ENCODE data around the gene TRA2A. TPM values are rescaled to one million over a fixed set of nuclear protein-coding genes. Genes with fewer than 3 reads are reported as not detected.
"Not testable (repeated sequence)": the region's sequence is repeated elsewhere in the genome, so short reads cannot be mapped to it uniquely, and the experiment has no call there.

Gene TRA2A
- total RNA-seq, 5 donors from 2014 or later (not counting 1 experiment from before 2014, with no cell fraction given): 105 to 246 (median 119) TPM

DNA sequence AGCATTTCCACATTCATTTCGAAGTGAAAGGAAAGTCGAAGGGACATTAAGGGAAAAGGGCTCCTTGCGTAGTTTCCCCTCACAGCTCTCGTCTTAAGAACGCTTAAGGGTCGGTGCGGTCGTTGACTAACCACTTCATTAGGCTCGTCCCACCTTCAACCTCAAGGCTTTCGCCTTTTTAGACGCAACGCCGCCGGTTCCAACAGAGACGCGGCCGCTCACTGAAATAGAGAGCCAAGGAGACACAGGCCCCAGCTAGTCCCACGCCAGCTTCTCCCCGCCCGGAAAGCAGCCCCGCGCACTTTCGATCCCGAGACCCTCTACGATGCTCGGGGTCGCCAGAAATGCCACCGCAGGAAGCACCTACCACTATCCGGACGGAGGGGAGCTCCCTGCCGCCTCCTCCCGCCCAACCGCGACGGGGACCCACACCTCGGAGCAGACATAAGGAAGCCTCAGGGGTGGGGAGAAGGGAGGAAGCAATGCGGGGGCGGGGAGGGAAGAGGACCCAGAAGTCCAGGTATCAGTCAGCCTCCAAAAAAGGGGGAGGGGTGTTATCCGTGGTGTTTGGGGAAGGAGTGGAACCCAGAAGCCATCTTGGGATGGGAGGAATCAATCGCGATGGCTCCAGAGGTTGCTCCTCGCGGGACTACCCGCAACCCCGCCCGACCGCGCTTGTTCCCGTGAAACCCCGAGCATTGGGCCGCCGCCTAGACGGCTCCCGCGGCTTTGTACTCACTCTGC lies 559 bp downstream of the TRA2A start:
- Mint-ChIP-seq H3K4me1 (peaks cover 51 to 58% (median 54%) of the 10 kb centered on the region in 3 donors), H3K9me3 (no peaks in the 10 kb centered on the region), H3K36me3 (peaks cover 4% of the 10 kb centered on the region), H3K27ac (peak overlapping the region; percentile 100), H3K4me3 (peak overlapping the region; percentile 99 to 100 (median 99)), H3K27me3 (no peaks in the 10 kb centered on the region)
- CTCF ChIA-PET: interaction anchor here (0.6 to 1.4 kb wide), 5 partner anchors 9 to 258 kb away, joined by 3 to 10 read pairs (median 4); no protein-coding TSS in a partner anchor
- H3K9me3 ChIP-seq: no peaks in the 10 kb centered on the region
- peak overlapping the region; percentile 99 to 100 for H3K4me3 ChIP-seq (ENCODE audit: control insufficient read depth in 1 of 2, extremely low read depth in 1 of 2, low read length in 1 of 2)
- peak overlapping the region; percentile 99 for H3K27ac ChIP-seq (ENCODE audit: low read length)
- DNase-seq: peak in 32 of 35 experiments; percentile 2 to 67 (median 28)
- H3K4me1 ChIP-seq (ENCODE audit: control insufficient read depth in 1 of 2, extremely low read depth in 1 of 2, insufficient read depth in 2 of 2, low read length in 2 of 2): peaks cover 28 to 31% of the 10 kb centered on the region in 2 experiments
- H3K27me3 ChIP-seq (replicated peaks in 1 of 2; ENCODE audit: control insufficient read depth in 2 of 2, extremely low read depth in 1 of 2, insufficient read depth in 2 of 2, low read length in 1 of 2): no peaks in the 10 kb centered on the region
- WGBS (ENCODE audit: insufficient coverage): under 1% methylated on average over 38 of the region's 55 CpGs
- ATAC-seq (replicated peaks in 1 of 4): peak; percentile 40 to 51 (median 47)
- POLR2A ChIA-PET: interaction anchor here in 1 of 2 donors (0.6 to 1.3 kb wide), 7 partner anchors 8 to 1370 kb away, joined by 3 to 9 read pairs (median 3); no protein-coding TSS in a partner anchor
- no peaks in the 10 kb centered on the region for H3K36me3 ChIP-seq (ENCODE audit: control insufficient read depth in 2 of 2, extremely low read depth in 1 of 2, insufficient read depth in 1 of 2, low read length in 1 of 2)

DNA sequence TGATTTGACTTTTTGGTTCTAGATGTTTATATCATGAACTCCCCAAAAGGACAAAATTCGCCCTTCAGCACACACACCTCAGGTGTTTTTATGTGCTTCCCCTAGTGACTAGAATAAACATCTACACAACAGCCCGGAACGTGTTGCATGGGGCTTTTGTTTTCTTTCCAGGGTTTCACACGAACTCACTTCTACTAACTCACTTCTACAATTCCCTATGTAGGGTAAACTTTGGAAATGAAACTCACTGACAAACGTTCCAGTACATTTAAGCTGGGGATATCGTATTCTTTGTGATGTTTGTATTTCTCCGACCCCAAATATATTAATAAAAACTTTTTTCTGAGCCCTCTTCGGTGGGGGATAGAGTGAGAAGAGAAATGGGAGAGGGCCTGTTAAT lies 1.4 kb downstream of the TRA2A start:
- DNase-seq: peak in 30 of 35 experiments; percentile 16 to 73 (median 36)
- Histone ChIP-seq H3K9me3 (no peaks in the 10 kb centered on the region), H3K36me3 (ENCODE audit: control insufficient read depth in 2 of 2, extremely low read depth in 1 of 2, insufficient read depth in 1 of 2, low read length in 1 of 2) (no peaks in the 10 kb centered on the region), H3K27me3 (replicated peaks in 1 of 2; ENCODE audit: control insufficient read depth in 2 of 2, extremely low read depth in 1 of 2, insufficient read depth in 2 of 2, low read length in 1 of 2) (no peaks in the 10 kb centered on the region), H3K27ac (ENCODE audit: low read length) (peak overlapping the region; percentile 99), H3K4me1 (ENCODE audit: control insufficient read depth in 1 of 2, extremely low read depth in 1 of 2, insufficient read depth in 2 of 2, low read length in 2 of 2) (peaks cover 32 to 34% of the 10 kb centered on the region in 2 experiments), H3K4me3 (ENCODE audit: control insufficient read depth in 1 of 2, extremely low read depth in 1 of 2, low read length in 1 of 2) (peak overlapping the region; percentile 99 to 100)
- Mint-ChIP-seq H3K27ac (peak overlapping the region; percentile 100), H3K36me3 (peaks cover 4% of the 10 kb centered on the region), H3K9me3 (no peaks in the 10 kb centered on the region), H3K27me3 (no peaks in the 10 kb centered on the region), H3K4me3 (peak overlapping the region; percentile 99 to 100 (median 99)), H3K4me1 (peaks cover 57 to 65% (median 63%) of the 10 kb centered on the region in 3 donors)
- ChIA-PET CTCF (interaction anchor here (0.6 to 1.4 kb wide), 6 partner anchors 9 to 258 kb away, joined by 3 to 10 read pairs (median 4); no protein-coding TSS in a partner anchor), POLR2A (interaction anchor here (0.6 to 1.3 kb wide), 9 partner anchors 9 to 1371 kb away, joined by 3 to 9 read pairs (median 5); no protein-coding TSS in a partner anchor)
- peak in 1 of 4 experiments; percentile 49 for ATAC-seq (replicated peaks in 1 of 4)
- WGBS (ENCODE audit: insufficient coverage): no CpG with 5 or more reads among the region's 8 CpGs

DNA sequence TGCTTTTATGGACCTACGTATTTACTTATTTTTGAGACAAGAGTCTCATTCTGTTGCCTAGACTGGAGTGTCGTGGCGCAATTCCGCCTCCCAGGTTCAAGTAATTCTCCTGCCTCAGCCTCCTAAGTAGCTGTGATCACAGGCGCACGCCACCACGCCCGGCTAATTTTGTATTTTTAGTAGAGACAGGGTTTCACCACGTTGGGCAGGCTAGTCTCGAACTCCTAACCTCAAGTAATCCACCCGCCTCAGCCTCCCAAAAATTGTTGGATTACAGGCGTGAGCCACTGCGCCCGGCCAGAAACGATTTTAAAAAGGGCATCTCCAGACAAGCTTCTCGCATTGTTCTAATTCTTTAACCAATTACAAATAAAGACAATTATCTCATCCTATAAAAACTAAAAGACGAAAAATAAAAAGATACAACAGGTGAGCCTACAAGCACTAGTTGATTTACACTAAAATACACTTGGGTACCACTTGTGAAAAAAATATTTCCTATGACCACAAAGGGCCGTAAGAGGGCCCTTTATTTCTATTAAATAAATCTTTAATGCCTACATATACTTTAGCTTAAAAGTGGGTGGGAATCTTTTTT lies 2.4 kb downstream of the TRA2A start:
- H3K36me3 Mint-ChIP-seq: peaks cover 4% of the 10 kb centered on the region
- ATAC-seq (replicated peaks in 1 of 4) (no peak), DNase-seq (no peak)
- WGBS (ENCODE audit: insufficient coverage): 84% methylated on average over 7 of the region's 18 CpGs
- CTCF ChIA-PET: interaction anchor here (0.6 to 0.8 kb wide), 2 partner anchors 17 to 256 kb away, joined by 3 read pairs; no protein-coding TSS in a partner anchor
- POLR2A ChIA-PET: interaction anchor here (0.7 to 1.6 kb wide), 6 partner anchors 8 to 228 kb away, joined by 3 to 5 read pairs (median 3); no protein-coding TSS in a partner anchor
- Histone ChIP-seq H3K9me3 (no peaks in the 10 kb centered on the region), H3K4me3 (ENCODE audit: control insufficient read depth in 1 of 2, extremely low read depth in 1 of 2, low read length in 1 of 2) (peak overlapping the region in 1 of 2 donors; percentile 38), H3K27me3 (replicated peaks in 1 of 2; ENCODE audit: control insufficient read depth in 2 of 2, extremely low read depth in 1 of 2, insufficient read depth in 2 of 2, low read length in 1 of 2) (no peaks in the 10 kb centered on the region), H3K27ac (ENCODE audit: low read length) (peak overlapping the region; percentile 99), H3K36me3 (ENCODE audit: control insufficient read depth in 2 of 2, extremely low read depth in 1 of 2, insufficient read depth in 1 of 2, low read length in 1 of 2) (no peaks in the 10 kb centered on the region), H3K4me1 (ENCODE audit: control insufficient read depth in 1 of 2, extremely low read depth in 1 of 2, insufficient read depth in 2 of 2, low read length in 2 of 2) (peaks cover 39 to 42% of the 10 kb centered on the region in 2 experiments)
- H3K27ac Mint-ChIP-seq: peak overlapping the region; percentile 27 to 34
- H3K27me3 Mint-ChIP-seq: no peaks in the 10 kb centered on the region
- H3K4me1 Mint-ChIP-seq: peaks cover 67 to 75% (median 73%) of the 10 kb centered on the region in 3 donors
- no peaks in the 10 kb centered on the region for H3K9me3 Mint-ChIP-seq
- peak overlapping the region; percentile 99 to 100 (median 99) for H3K4me3 Mint-ChIP-seq

DNA sequence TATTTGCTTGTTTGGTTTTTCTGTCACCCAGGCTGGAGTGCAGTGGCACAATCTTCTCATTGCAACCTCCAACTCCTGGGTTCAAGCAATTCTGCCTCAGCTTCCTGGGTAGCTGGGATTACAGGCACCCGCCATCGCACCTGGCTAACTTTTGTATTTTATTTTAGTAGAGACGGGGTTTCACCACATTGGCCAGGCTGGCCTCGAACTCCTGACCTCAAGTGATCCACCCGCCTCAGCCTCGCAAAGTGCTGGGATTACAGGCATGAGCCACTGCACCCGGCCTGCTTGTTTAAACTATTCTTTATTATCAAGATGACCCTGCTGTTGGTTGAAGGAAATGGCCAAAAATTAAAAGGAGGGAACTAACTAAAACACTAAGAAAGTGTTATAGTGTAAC lies 6.2 kb downstream of the TRA2A start:
- Mint-ChIP-seq H3K36me3 (peaks cover 24% of the 10 kb centered on the region), H3K4me3 (peak overlapping the region in 1 of 3 donors; percentile 66), H3K4me1 (peaks cover 88 to 98% (median 91%) of the 10 kb centered on the region in 3 donors)
- peaks cover 36 to 50% of the 10 kb centered on the region in 2 experiments for H3K4me1 ChIP-seq (ENCODE audit: control insufficient read depth in 1 of 2, extremely low read depth in 1 of 2, insufficient read depth in 2 of 2, low read length in 2 of 2)
- H3K27ac ChIP-seq (ENCODE audit: low read length); H3K4me3 ChIP-seq (ENCODE audit: control insufficient read depth in 1 of 2, extremely low read depth in 1 of 2, low read length in 1 of 2); DNase-seq; H3K27me3 ChIP-seq (replicated peaks in 1 of 2; ENCODE audit: control insufficient read depth in 2 of 2, extremely low read depth in 1 of 2, insufficient read depth in 2 of 2, low read length in 1 of 2); H3K9me3 Mint-ChIP-seq; H3K27ac Mint-ChIP-seq; ATAC-seq (replicated peaks in 1 of 4); H3K9me3 ChIP-seq; H3K27me3 Mint-ChIP-seq; CTCF ChIA-PET: not testable (repeated sequence)
- peaks cover 0 to 14% of the 10 kb centered on the region in 2 donors for H3K36me3 ChIP-seq (ENCODE audit: control insufficient read depth in 2 of 2, extremely low read depth in 1 of 2, insufficient read depth in 1 of 2, low read length in 1 of 2)
- POLR2A ChIA-PET: interaction anchor here in 1 of 2 donors (1.0 kb wide), 1 partner anchor 14 kb away, joined by 16 read pairs; no protein-coding TSS in a partner anchor
- 87% methylated on average over 3 of the region's 7 CpGs for WGBS (ENCODE audit: insufficient coverage)

DNA sequence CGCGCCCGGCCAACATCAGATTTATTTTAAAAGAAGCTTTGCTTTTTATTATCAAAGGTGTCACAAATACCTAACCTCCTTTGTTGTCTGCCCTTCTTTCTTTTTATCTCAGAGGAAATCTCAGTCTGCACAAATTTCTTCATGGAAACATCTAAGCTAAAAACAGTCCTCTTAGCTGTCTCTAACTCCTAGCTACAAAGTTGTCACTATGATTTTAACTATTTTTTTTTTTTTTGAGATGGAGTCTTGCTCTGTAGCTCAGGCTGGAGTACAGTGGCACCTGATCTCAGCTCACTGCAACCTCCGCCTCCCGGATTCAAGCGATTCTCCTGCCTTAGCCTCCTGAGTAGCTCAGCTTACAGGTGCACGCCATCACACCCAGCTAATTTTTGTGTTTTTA lies 7.3 kb downstream of the TRA2A start:
- Mint-ChIP-seq H3K27ac (peak overlapping the region; percentile 64 to 78), H3K4me1 (peaks cover 79 to 86% (median 81%) of the 10 kb centered on the region in 3 donors), H3K4me3 (peak overlapping the region; percentile 32 to 66 (median 52)), H3K27me3 (no peaks in the 10 kb centered on the region), H3K36me3 (peaks cover 21% of the 10 kb centered on the region), H3K9me3 (no peaks in the 10 kb centered on the region)
- CTCF ChIA-PET: interaction anchor here (0.6 to 2.8 kb wide), 12 partner anchors 11 to 679 kb away, joined by 3 to 22 read pairs (median 4); no protein-coding TSS in a partner anchor
- no peak overlapping the region for H3K27ac ChIP-seq (ENCODE audit: low read length)
- peaks cover 32 to 41% of the 10 kb centered on the region in 2 experiments for H3K4me1 ChIP-seq (ENCODE audit: control insufficient read depth in 1 of 2, extremely low read depth in 1 of 2, insufficient read depth in 2 of 2, low read length in 2 of 2)
- no peaks in the 10 kb centered on the region for H3K9me3 ChIP-seq
- peak in 3 of 4 experiments; percentile 13 to 69 (median 20) for ATAC-seq (replicated peaks in 1 of 4)
- H3K4me3 ChIP-seq (ENCODE audit: control insufficient read depth in 1 of 2, extremely low read depth in 1 of 2, low read length in 1 of 2): no peak overlapping the region
- no CpG with 5 or more reads among the region's 7 CpGs for WGBS (ENCODE audit: insufficient coverage)
- H3K36me3 ChIP-seq (ENCODE audit: control insufficient read depth in 2 of 2, extremely low read depth in 1 of 2, insufficient read depth in 1 of 2, low read length in 1 of 2): peaks cover 0 to 25% of the 10 kb centered on the region in 2 donors
- H3K27me3 ChIP-seq (replicated peaks in 1 of 2; ENCODE audit: control insufficient read depth in 2 of 2, extremely low read depth in 1 of 2, insufficient read depth in 2 of 2, low read length in 1 of 2): no peaks in the 10 kb centered on the region
- POLR2A ChIA-PET: interaction anchor here (0.6 to 1.9 kb wide), 11 partner anchors 10 to 92 kb away, joined by 3 to 11 read pairs (median 5); no protein-coding TSS in a partner anchor
- no peak for DNase-seq
